ENCODE results near the gene HOXB7. TPM values are rescaled to one million over a fixed set of nuclear protein-coding genes. Genes with fewer than 3 reads are reported as not detected.

The HOXB7 gene
- total RNA-seq, 1 experiment from 2014 or later, result not detected

DNA sequence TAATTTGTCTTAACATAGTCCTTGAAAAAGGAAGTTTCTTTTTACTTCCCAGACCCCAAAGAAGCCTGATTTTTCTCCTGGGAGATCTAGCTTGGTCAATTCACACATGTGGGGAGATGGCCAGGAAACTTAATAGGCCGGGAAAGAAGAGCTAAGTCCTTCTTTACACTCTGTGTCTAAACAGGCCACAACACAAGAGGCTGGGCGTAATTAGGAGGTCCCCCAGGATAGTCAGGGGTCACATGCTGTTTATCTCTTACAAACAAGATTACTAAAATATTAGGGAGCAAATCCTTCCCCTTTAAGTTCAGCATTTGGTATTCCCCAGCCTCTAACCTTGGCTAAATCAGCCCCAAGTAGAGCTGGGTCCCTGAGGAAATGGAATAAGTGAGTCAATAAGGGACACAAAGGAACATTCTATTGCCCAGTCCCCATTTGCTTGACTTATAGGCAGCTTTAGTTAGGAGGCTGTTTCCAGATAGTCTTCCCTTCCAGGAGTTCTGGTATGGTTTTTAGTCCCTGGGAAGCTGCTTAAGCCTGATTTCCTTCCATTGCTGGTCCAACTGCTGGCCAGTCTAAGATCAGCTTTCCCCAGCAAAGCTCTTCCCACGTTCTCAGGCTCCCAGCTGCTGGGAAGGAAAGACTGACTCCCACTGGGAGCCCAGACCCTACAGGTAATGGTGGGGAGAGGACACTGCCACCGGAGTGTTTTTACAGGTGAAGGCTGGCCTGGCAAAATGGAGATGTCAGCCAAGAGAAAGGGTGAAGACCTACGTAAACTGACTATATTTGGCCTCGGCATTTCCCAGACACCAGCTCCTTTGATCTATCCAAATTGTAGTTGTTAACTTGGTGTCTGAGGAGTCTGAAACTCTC lies 29.4 kb upstream of the HOXB7 start:
- Mint-ChIP-seq H3K4me3 (no peak overlapping the region), H3K36me3 (no peaks in the 10 kb centered on the region), H3K9me3 (no peaks in the 10 kb centered on the region), H3K4me1 (peaks cover 22% of the 10 kb centered on the region), H3K27me3 (ENCODE audit: low read depth) (peaks cover 100% of the 10 kb centered on the region; the same call in 1 of the 2 replicates), H3K27ac (no peak overlapping the region)
- CTCF ChIA-PET, result interaction anchor here (0.6 to 3.4 kb wide), 5 partner anchors 9 to 239 kb away, joined by 3 to 19 read pairs (median 3); no protein-coding TSS in a partner anchor
- POLR2A ChIA-PET, result no interaction called here
- TF ChIP-seq ZNF219 (CRISPR knock-in tag; IDR thresholded peaks at IDR 0.05; ENCODE audit: borderline replicate concordance), result no peak
- no peak for TF ChIP-seq ETV6 (CRISPR knock-in tag; IDR thresholded peaks at IDR 0.05)
- TF ChIP-seq, protein P1, sequence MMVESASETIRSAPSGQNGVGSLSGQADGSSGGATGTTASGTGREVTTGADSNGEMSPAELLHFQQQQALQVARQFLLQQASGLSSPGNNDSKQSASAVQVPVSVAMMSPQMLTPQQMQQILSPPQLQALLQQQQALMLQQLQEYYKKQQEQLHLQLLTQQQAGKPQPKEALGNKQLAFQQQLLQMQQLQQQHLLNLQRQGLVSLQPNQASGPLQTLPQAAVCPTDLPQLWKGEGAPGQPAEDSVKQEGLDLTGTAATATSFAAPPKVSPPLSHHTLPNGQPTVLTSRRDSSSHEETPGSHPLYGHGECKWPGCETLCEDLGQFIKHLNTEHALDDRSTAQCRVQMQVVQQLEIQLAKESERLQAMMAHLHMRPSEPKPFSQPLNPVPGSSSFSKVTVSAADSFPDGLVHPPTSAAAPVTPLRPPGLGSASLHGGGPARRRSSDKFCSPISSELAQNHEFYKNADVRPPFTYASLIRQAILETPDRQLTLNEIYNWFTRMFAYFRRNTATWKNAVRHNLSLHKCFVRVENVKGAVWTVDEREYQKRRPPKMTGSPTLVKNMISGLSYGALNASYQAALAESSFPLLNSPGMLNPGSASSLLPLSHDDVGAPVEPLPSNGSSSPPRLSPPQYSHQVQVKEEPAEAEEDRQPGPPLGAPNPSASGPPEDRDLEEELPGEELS (CRISPR knock-in tag; IDR thresholded peaks at IDR 0.05), result no peak
- TF ChIP-seq, protein P2, sequence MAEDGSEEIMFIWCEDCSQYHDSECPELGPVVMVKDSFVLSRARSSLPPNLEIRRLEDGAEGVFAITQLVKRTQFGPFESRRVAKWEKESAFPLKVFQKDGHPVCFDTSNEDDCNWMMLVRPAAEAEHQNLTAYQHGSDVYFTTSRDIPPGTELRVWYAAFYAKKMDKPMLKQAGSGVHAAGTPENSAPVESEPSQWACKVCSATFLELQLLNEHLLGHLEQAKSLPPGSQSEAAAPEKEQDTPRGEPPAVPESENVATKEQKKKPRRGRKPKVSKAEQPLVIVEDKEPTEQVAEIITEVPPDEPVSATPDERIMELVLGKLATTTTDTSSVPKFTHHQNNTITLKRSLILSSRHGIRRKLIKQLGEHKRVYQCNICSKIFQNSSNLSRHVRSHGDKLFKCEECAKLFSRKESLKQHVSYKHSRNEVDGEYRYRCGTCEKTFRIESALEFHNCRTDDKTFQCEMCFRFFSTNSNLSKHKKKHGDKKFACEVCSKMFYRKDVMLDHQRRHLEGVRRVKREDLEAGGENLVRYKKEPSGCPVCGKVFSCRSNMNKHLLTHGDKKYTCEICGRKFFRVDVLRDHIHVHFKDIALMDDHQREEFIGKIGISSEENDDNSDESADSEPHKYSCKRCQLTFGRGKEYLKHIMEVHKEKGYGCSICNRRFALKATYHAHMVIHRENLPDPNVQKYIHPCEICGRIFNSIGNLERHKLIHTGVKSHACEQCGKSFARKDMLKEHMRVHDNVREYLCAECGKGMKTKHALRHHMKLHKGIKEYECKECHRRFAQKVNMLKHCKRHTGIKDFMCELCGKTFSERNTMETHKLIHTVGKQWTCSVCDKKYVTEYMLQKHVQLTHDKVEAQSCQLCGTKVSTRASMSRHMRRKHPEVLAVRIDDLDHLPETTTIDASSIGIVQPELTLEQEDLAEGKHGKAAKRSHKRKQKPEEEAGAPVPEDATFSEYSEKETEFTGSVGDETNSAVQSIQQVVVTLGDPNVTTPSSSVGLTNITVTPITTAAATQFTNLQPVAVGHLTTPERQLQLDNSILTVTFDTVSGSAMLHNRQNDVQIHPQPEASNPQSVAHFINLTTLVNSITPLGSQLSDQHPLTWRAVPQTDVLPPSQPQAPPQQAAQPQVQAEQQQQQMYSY (CRISPR knock-in tag; IDR thresholded peaks at IDR 0.05), result no peak
- TF ChIP-seq TP53 (CRISPR knock-in tag; IDR thresholded peaks at IDR 0.05), result no peak
- no peak for TF ChIP-seq SOX15 (CRISPR knock-in tag; IDR thresholded peaks at IDR 0.05)
- no peak for TF ChIP-seq GTF2I (CRISPR knock-in tag; conservative IDR thresholded peaks at IDR 0.05)
- no peak for TF ChIP-seq SMAD3 (CRISPR knock-in tag; IDR thresholded peaks at IDR 0.05; ENCODE audit: borderline replicate concordance)
- no peak for TF ChIP-seq ZNF416 (CRISPR knock-in tag; IDR thresholded peaks at IDR 0.05)
- TF ChIP-seq, protein P3, sequence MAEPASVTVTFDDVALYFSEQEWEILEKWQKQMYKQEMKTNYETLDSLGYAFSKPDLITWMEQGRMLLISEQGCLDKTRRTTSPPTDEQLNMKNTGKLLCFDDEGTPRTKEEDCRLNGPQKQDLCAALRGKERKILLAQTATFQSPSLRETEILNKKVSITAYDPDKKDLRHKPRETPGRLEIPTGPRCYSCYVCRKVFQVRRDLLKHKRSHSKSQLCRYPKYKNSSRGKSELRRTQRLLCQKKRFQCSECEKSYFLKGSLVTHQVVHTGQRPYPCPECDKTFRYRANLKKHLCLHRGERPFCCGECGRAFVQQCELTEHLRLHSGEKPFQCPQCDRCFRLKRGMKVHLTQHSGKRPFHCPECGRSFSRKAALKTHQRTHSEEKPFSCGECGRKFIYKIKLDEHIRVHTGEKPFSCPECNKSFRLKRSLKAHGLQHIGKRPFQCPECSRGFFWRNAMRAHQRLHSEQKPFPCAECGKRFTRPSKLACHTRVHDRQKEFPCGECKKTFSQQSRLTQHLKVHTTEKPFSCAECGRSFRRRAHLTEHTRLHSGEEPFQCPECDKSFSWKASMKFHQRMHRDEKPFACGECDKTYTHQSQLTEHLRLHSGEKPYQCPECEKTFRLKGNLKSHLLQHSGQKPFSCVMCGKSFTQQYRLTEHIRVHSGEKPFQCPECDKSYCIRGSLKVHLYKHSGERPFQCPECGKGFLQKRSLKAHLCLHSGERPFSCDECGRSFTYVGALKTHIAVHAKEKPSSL (CRISPR knock-in tag; conservative IDR thresholded peaks at IDR 0.05), result no peak
- no peak for ATAC-seq
- no peak for DNase-seq (ENCODE audit: low spot score)

DNA sequence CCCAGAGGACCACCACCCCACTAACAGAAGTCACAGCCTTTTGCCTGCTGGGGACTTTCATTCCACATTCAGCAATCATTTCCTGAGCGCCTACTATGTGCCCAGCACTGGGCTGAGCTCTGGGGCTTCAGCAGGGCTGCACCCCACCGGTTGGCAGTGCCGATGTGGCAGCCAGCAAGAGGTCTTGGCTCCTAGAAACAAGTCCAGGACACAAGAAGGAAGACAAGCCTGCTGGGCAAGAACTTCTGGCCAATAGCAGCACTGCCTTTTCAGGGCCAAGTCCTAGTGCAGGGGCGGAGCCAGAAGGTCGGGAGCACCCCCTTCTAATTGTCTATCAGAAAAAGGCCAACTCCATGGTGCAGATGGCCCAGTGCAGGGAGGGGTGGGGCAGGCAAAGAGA lies 28.3 kb upstream of the HOXB7 start:
- ChIA-PET POLR2A (no interaction called here), CTCF (no interaction called here)
- no peaks in the 10 kb centered on the region for H3K36me3 Mint-ChIP-seq
- peaks cover 100% of the 10 kb centered on the region; the same call in 1 of the 2 replicates for H3K27me3 Mint-ChIP-seq (ENCODE audit: low read depth)
- no peak overlapping the region for H3K4me3 Mint-ChIP-seq
- H3K4me1 Mint-ChIP-seq, result peaks cover 22% of the 10 kb centered on the region
- no peaks in the 10 kb centered on the region for H3K9me3 Mint-ChIP-seq
- ATAC-seq (0 out of 2 replicates have a peak, but pooled peaks have one; percentile 3), DNase-seq (ENCODE audit: low spot score) (no peak)
- no peak overlapping the region for H3K27ac Mint-ChIP-seq
- TF ChIP-seq E2F5 (CRISPR knock-in tag; IDR thresholded peaks at IDR 0.05) (no peak), EMX1 (CRISPR knock-in tag; IDR thresholded peaks at IDR 0.05) (no peak), ETV6 (CRISPR knock-in tag; IDR thresholded peaks at IDR 0.05) (no peak), ZNF423 (CRISPR knock-in tag; IDR thresholded peaks at IDR 0.05) (no peak), JAZF1 (CRISPR knock-in tag; IDR thresholded peaks at IDR 0.05) (no peak), MLX (CRISPR knock-in tag; IDR thresholded peaks at IDR 0.05) (no peak), ZNF219 (CRISPR knock-in tag; IDR thresholded peaks at IDR 0.05; ENCODE audit: borderline replicate concordance) (no peak)
- TF ChIP-seq, protein P4, sequence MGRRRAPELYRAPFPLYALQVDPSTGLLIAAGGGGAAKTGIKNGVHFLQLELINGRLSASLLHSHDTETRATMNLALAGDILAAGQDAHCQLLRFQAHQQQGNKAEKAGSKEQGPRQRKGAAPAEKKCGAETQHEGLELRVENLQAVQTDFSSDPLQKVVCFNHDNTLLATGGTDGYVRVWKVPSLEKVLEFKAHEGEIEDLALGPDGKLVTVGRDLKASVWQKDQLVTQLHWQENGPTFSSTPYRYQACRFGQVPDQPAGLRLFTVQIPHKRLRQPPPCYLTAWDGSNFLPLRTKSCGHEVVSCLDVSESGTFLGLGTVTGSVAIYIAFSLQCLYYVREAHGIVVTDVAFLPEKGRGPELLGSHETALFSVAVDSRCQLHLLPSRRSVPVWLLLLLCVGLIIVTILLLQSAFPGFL (CRISPR knock-in tag; IDR thresholded peaks at IDR 0.05; ENCODE audit: borderline replicate concordance), result no peak
